HEK293 (cell line): ENCODE measurements around the gene SLC12A4.
A peak's percentile ranks its signal among the peaks of the same experiment; 100 is the strongest.

Source experiments
- CTCF ChIA-PET: fragments of 350-600 bp; formaldehyde crosslinking; extraction: SDS; loops from one replicate; lab custom pipeline; 2021; ENCODE audit warnings: antibody characterized with exemption; lab: Yijun Ruan, JAX
- POLR2A ChIA-PET: fragments of 300-600 bp; formaldehyde crosslinking; extraction: SDS; loops from one replicate; lab custom pipeline; 2020; ENCODE audit warnings: antibody characterized with exemption, inconsistent platforms; lab: Yijun Ruan, JAX
- H3K27ac ChIP-seq: fragments of 200-500 bp; sonication (Bioruptor generic); 2 replicates; pipeline ENCODE4 v1.5.1; 2014; ENCODE audit warnings: low read depth, low read length, control low read depth, inconsistent platforms; ENCODE audit errors: extremely low read depth
- H3K36me3 ChIP-seq, 2 experiments: fragments of 200-500 bp in 1 of 2; sonication (Bioruptor generic) in 1 of 2; 1 replicate in 1 of 2; 2 replicates in 1 of 2; pipeline ENCODE4 v1.5.1; 2014 to 2017; ENCODE audit warnings: inconsistent platforms in 2 of 2, low read length in 2 of 2; ENCODE audit not compliant: control insufficient read depth in 2 of 2, insufficient read depth in 1 of 2
- H3K4me1 ChIP-seq: fragments of 200-500 bp; sonication (Bioruptor generic); 2 replicates; pipeline ENCODE4 v1.5.1; 2014; ENCODE audit warnings: mild to moderate bottlenecking, low read length, inconsistent platforms; ENCODE audit not compliant: control insufficient read depth, insufficient read depth
- H3K4me3 ChIP-seq: 2 replicates; pipeline ENCODE4 v1.5.1; 2011; ENCODE audit warnings: low read depth, mild to moderate bottlenecking, control low read depth, low read length, moderate library complexity
- H3K9me3 ChIP-seq: fragments of 200-500 bp; sonication (Bioruptor generic); 2 replicates; pipeline ENCODE4 v1.5.1; 2014; ENCODE audit warnings: low read depth, low read length, inconsistent platforms; ENCODE audit not compliant: control insufficient read depth, insufficient read depth
- FEZF1 ChIP-seq: fragments of 450-650 bp; formaldehyde crosslinking; IDR thresholded peaks from 2 replicates; pipeline ENCODE4 v1.5.1; 2016; ENCODE audit warnings: missing biosample characterization, missing genetic modification characterization
- GLIS2 ChIP-seq: fragments of 450-650 bp; formaldehyde crosslinking; IDR thresholded peaks from 2 replicates; pipeline ENCODE4 v1.5.1; 2016; ENCODE audit warnings: missing biosample characterization, missing genetic modification characterization
- HOXC10 ChIP-seq: sonication (generic); formaldehyde crosslinking; IDR thresholded peaks from 2 replicates; pipeline ENCODE4 v1.8.1; 2023; ENCODE audit warnings: mild to moderate bottlenecking, missing genetic modification reagents
- HOXD13 ChIP-seq: sonication (generic); formaldehyde crosslinking; IDR thresholded peaks from 2 replicates; pipeline ENCODE4 v1.8.0; 2022; ENCODE audit warnings: missing genetic modification reagents, borderline replicate concordance
- IKZF3 ChIP-seq: fragments of 450-650 bp; IDR thresholded peaks from 2 replicates; pipeline ENCODE4 v1.5.0; 2018; ENCODE audit warnings: missing biosample characterization, mild to moderate bottlenecking, missing genetic modification characterization, moderate library complexity
- KLF9 ChIP-seq: fragments of 450-650 bp; formaldehyde crosslinking; IDR thresholded peaks from 2 replicates; pipeline ENCODE4 v1.5.1; 2016; ENCODE audit warnings: missing biosample characterization, missing genetic modification characterization, low read depth
- OVOL3 ChIP-seq: fragments of 450-650 bp; formaldehyde crosslinking; IDR thresholded peaks from 2 replicates; pipeline ENCODE4 v1.5.1; 2016; ENCODE audit warnings: missing biosample characterization, missing genetic modification characterization
- WT1 ChIP-seq: fragments of 450-650 bp; formaldehyde crosslinking; IDR thresholded peaks from 2 replicates; pipeline ENCODE4 v1.5.1; 2016; ENCODE audit warnings: missing biosample characterization, missing genetic modification characterization
- ZBTB7A ChIP-seq: fragments of 450-650 bp; formaldehyde crosslinking; IDR thresholded peaks from 2 replicates; pipeline ENCODE4 v1.5.1; 2016; ENCODE audit warnings: low read depth, missing biosample characterization, missing genetic modification characterization
- ZFHX2 ChIP-seq: fragments of 450-650 bp; formaldehyde crosslinking; conservative IDR thresholded peaks from 2 replicates; pipeline ENCODE4 v1.5.1; 2016; ENCODE audit warnings: missing biosample characterization, missing genetic modification characterization
- ZNF133 ChIP-seq: fragments of 450-650 bp; formaldehyde crosslinking; IDR thresholded peaks from 2 replicates; pipeline ENCODE4 v1.5.1; 2016; ENCODE audit warnings: missing biosample characterization, missing genetic modification characterization
- ZNF157 ChIP-seq: fragments of 450-650 bp; formaldehyde crosslinking; IDR thresholded peaks from 2 replicates; pipeline ENCODE4 v1.5.1; 2016; ENCODE audit warnings: missing biosample characterization, missing genetic modification characterization
- ZNF302 ChIP-seq: fragments of 450-650 bp; formaldehyde crosslinking; IDR thresholded peaks from 2 replicates; pipeline ENCODE4 v1.5.1; 2016; ENCODE audit warnings: missing biosample characterization, missing genetic modification characterization, low read depth
- ZNF354C ChIP-seq: fragments of 450-650 bp; formaldehyde crosslinking; IDR thresholded peaks from 2 replicates; pipeline ENCODE4 v1.5.1; 2016; ENCODE audit warnings: missing biosample characterization, missing genetic modification characterization, low read depth, borderline replicate concordance
- ZNF416 ChIP-seq: fragments of 450-650 bp; formaldehyde crosslinking; IDR thresholded peaks from 2 replicates; pipeline ENCODE4 v1.5.1; 2016; ENCODE audit warnings: missing biosample characterization, missing genetic modification characterization
- ZNF473 ChIP-seq: fragments of 450-650 bp; formaldehyde crosslinking; IDR thresholded peaks from 2 replicates; pipeline ENCODE4 v1.5.1; 2017; ENCODE audit warnings: missing biosample characterization, missing genetic modification characterization
- ZNF548 ChIP-seq: fragments of 450-650 bp; formaldehyde crosslinking; IDR thresholded peaks from 2 replicates; pipeline ENCODE4 v1.5.1; 2016; ENCODE audit warnings: missing biosample characterization, missing genetic modification characterization
- ZNF624 ChIP-seq: fragments of 450-650 bp; formaldehyde crosslinking; IDR thresholded peaks from 2 replicates; pipeline ENCODE4 v1.5.1; 2017; ENCODE audit warnings: missing biosample characterization, missing genetic modification characterization
- ZNF654 ChIP-seq: fragments of 450-650 bp; formaldehyde crosslinking; IDR thresholded peaks from 2 replicates; pipeline ENCODE4 v1.5.1; 2016; ENCODE audit warnings: low read depth, missing biosample characterization, missing genetic modification characterization
- ZNF677 ChIP-seq: fragments of 450-650 bp; IDR thresholded peaks from 2 replicates; pipeline ENCODE4 v1.5.0; 2018; ENCODE audit warnings: missing biosample characterization, mild to moderate bottlenecking, missing genetic modification characterization, moderate library complexity
- ZNF707 ChIP-seq: fragments of 450-650 bp; formaldehyde crosslinking; IDR thresholded peaks from 2 replicates; pipeline ENCODE4 v1.5.1; 2016; ENCODE audit warnings: missing biosample characterization, missing genetic modification characterization
- ZNF768 ChIP-seq: fragments of 450-650 bp; formaldehyde crosslinking; IDR thresholded peaks from 2 replicates; pipeline ENCODE4 v1.5.1; 2018; ENCODE audit warnings: missing biosample characterization, mild to moderate bottlenecking, missing genetic modification characterization
- ZNF792 ChIP-seq: fragments of 450-650 bp; formaldehyde crosslinking; IDR thresholded peaks from 2 replicates; pipeline ENCODE4 v1.5.1; 2016; ENCODE audit warnings: missing biosample characterization, missing genetic modification characterization
- ZSCAN16 ChIP-seq: fragments of 450-650 bp; formaldehyde crosslinking; IDR thresholded peaks from 2 replicates; pipeline ENCODE4 v1.5.1; 2016; ENCODE audit warnings: missing biosample characterization, missing genetic modification characterization
- TF ChIP-seq, protein P1 (sequence below): fragments of 450-650 bp; formaldehyde crosslinking; IDR thresholded peaks from 2 replicates; pipeline ENCODE4 v1.5.1; 2016; ENCODE audit warnings: missing biosample characterization, missing genetic modification characterization
- TF ChIP-seq, protein P2 (sequence below): fragments of 450-650 bp; formaldehyde crosslinking; IDR thresholded peaks from 2 replicates; pipeline ENCODE4 v1.5.1; 2016; ENCODE audit warnings: missing biosample characterization, missing genetic modification characterization
- TF ChIP-seq, protein P3 (sequence below): fragments of 450-650 bp; formaldehyde crosslinking; conservative IDR thresholded peaks from 2 replicates; pipeline ENCODE4 v1.5.1; 2016; ENCODE audit warnings: low read depth, missing biosample characterization, missing genetic modification characterization
- TF ChIP-seq, protein P4 (sequence below): fragments of 450-650 bp; formaldehyde crosslinking; IDR thresholded peaks from 2 replicates; pipeline ENCODE4 v1.5.1; 2016; ENCODE audit warnings: missing biosample characterization, missing genetic modification characterization

SLC12A4 gene

DNA sequence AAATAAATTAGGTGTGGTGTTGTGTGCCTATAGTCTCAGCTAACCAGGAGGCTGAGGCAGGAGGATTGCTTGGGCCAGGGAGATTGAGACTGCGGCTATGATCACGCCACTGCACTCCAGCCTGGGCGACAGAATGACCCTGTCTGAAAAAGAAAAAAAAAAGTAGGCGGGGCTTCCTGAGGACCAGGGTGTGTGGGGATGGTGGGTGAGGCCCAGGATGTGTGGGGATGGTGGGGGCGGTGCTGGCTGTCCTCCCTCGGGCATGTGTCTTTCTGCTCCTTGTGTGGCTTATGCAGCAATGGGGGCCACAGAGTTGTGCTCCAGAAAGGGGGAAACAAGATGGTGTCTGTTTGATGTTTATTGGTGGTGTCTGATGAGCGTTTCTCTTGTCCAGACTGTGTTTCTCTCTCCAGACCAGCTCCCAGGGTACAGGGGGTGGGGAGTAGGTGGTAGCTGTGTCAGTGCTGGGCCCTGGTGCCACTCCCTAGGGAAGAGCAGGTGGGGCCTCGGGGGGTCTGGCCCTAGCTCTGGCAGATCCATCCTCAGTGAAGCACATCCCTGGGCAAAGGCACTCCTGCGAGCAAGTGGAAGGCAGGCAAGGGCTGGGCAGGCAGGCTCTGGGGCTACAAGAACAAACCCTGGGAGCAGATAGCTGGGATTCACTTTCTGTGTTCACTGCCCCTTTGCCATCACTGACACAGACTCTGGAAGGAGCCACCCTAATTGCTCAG lies 26.8 kb downstream of the SLC12A4 start:
- Histone ChIP-seq H3K9me3 (no peaks in the 10 kb centered on the region), H3K4me3 (no peak overlapping the region), H3K36me3 (peaks cover 0 to 58% of the 10 kb centered on the region in 2 experiments; a peak in 2 of 3 replicates), H3K27ac (no peak overlapping the region), H3K4me1 (no peaks in the 10 kb centered on the region)
- ChIA-PET CTCF (interaction anchor here (0.6 to 2.3 kb wide), 21 partner anchors 10 to 1229 kb away, joined by 3 to 14 read pairs (median 4); partner anchors contain the start of gene NRN1L), POLR2A (interaction anchor here (0.8 to 1.3 kb wide), 3 partner anchors 18 to 99 kb away, joined by 3 to 7 read pairs (median 4); no protein-coding TSS in a partner anchor)
- TF ChIP-seq ZNF792 (tag by site-specific recombination) = no peak
- no peak for TF ChIP-seq ZNF624
- TF ChIP-seq ZBTB7A (tag by site-specific recombination) = no peak
- 0 out of 2 replicates have a peak, but pooled peaks have one; percentile 19 for TF ChIP-seq GLIS2 (tag by site-specific recombination)
- TF ChIP-seq, protein P1, sequence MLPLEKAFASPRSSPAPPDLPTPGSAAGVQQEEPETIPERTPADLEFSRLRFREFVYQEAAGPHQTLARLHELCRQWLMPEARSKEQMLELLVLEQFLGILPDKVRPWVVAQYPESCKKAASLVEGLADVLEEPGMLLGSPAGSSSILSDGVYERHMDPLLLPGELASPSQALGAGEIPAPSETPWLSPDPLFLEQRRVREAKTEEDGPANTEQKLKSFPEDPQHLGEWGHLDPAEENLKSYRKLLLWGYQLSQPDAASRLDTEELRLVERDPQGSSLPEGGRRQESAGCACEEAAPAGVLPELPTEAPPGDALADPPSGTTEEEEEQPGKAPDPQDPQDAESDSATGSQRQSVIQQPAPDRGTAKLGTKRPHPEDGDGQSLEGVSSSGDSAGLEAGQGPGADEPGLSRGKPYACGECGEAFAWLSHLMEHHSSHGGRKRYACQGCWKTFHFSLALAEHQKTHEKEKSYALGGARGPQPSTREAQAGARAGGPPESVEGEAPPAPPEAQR = no peak
- no peak for TF ChIP-seq ZNF768 (tag by site-specific recombination)
- no peak for TF ChIP-seq HOXC10 (CRISPR knock-in tag)
- no peak for TF ChIP-seq FEZF1 (tag by site-specific recombination)
- TF ChIP-seq WT1 (tag by site-specific recombination) = no peak
- no peak for TF ChIP-seq ZNF548 (tag by site-specific recombination)
- no peak for TF ChIP-seq ZNF157
- TF ChIP-seq ZNF654 = no peak
- TF ChIP-seq ZSCAN16 = no peak
- no peak for TF ChIP-seq HOXD13 (CRISPR knock-in tag)
- TF ChIP-seq ZNF473 (tag by site-specific recombination) = no peak
- no peak for TF ChIP-seq ZNF133 (tag by site-specific recombination)
- peak; percentile 80 for TF ChIP-seq ZFHX2 (tag by site-specific recombination)
- TF ChIP-seq, protein P2, sequence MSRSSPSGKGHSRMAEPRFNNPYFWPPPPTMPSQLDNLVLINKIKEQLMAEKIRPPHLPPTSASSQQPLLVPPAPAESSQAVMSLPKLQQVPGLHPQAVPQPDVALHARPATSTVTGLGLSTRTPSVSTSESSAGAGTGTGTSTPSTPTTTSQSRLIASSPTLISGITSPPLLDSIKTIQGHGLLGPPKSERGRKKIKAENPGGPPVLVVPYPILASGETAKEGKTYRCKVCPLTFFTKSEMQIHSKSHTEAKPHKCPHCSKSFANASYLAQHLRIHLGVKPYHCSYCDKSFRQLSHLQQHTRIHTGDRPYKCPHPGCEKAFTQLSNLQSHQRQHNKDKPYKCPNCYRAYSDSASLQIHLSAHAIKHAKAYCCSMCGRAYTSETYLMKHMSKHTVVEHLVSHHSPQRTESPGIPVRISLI (tag by site-specific recombination) = no peak
- peak; percentile 30; the same call in 1 of the 2 replicates for TF ChIP-seq KLF9
- TF ChIP-seq, protein P3, sequence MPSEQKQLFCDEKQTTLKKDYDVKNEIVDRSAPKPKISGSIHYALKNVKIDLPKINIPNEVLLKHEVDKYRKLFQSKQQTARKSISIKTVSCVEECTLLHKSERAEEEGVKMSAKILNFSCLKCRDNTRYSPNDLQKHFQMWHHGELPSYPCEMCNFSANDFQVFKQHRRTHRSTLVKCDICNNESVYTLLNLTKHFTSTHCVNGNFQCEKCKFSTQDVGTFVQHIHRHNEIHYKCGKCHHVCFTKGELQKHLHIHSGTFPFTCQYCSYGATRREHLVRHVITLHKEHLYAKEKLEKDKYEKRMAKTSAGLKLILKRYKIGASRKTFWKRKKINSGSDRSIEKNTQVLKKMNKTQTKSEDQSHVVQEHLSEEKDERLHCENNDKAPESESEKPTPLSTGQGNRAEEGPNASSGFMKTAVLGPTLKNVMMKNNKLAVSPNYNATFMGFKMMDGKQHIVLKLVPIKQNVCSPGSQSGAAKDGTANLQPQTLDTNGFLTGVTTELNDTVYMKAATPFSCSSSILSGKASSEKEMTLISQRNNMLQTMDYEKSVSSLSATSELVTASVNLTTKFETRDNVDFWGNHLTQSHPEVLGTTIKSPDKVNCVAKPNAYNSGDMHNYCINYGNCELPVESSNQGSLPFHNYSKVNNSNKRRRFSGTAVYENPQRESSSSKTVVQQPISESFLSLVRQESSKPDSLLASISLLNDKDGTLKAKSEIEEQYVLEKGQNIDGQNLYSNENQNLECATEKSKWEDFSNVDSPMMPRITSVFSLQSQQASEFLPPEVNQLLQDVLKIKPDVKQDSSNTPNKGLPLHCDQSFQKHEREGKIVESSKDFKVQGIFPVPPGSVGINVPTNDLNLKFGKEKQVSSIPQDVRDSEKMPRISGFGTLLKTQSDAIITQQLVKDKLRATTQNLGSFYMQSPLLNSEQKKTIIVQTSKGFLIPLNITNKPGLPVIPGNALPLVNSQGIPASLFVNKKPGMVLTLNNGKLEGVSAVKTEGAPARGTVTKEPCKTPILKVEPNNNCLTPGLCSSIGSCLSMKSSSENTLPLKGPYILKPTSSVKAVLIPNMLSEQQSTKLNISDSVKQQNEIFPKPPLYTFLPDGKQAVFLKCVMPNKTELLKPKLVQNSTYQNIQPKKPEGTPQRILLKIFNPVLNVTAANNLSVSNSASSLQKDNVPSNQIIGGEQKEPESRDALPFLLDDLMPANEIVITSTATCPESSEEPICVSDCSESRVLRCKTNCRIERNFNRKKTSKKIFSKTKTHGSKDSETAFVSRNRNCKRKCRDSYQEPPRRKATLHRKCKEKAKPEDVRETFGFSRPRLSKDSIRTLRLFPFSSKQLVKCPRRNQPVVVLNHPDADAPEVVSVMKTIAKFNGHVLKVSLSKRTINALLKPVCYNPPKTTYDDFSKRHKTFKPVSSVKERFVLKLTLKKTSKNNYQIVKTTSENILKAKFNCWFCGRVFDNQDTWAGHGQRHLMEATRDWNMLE (tag by site-specific recombination) = no peak
- no peak for TF ChIP-seq ZNF416 (tag by site-specific recombination)
- TF ChIP-seq ZNF354C (tag by site-specific recombination) = no peak
- TF ChIP-seq ZNF707 = no peak
- TF ChIP-seq IKZF3 (tag by site-specific recombination) = no peak
- no peak for TF ChIP-seq ZNF677 (tag by site-specific recombination)
- TF ChIP-seq, protein P4, sequence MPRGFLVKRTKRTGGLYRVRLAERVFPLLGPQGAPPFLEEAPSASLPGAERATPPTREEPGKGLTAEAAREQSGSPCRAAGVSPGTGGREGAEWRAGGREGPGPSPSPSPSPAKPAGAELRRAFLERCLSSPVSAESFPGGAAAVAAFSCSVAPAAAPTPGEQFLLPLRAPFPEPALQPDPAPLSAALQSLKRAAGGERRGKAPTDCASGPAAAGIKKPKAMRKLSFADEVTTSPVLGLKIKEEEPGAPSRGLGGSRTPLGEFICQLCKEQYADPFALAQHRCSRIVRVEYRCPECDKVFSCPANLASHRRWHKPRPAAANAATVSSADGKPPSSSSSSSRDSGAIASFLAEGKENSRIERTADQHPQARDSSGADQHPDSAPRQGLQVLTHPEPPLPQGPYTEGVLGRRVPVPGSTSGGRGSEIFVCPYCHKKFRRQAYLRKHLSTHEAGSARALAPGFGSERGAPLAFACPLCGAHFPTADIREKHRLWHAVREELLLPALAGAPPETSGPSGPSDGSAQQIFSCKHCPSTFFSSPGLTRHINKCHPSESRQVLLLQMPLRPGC (tag by site-specific recombination) = no peak
- no peak for TF ChIP-seq OVOL3 (tag by site-specific recombination)
- TF ChIP-seq ZNF302 (tag by site-specific recombination) = no peak
